K562 (cell line): Measurements from ENCODE around the gene PNMA8A. TPM values are rescaled to one million over a fixed set of nuclear protein-coding genes. Genes with fewer than 3 reads are reported as not detected.
A peak's percentile ranks its signal among the peaks of the same experiment; 100 is the strongest.

Experiments
- CCNT2 ChIP-seq: IDR thresholded peaks from 2 replicates; pipeline ENCODE4 v1.6.1; 2011; ENCODE audit warnings: borderline replicate concordance, low read depth, mild to moderate bottlenecking, moderate library complexity, mixed read lengths, low read length; ENCODE audit not compliant: insufficient read length; ENCODE audit errors: extremely low read depth
- CSDE1 ChIP-seq, 2 experiments: fragments of 450-650 bp; IDR thresholded peaks; 2 replicates each; pipeline ENCODE4 v1.6.1; 2016; ENCODE audit warnings: mild to moderate bottlenecking in 1 of 2
- ELF2 ChIP-seq: fragments of 250-450 bp; sonication (Bioruptor Pico); IDR thresholded peaks from 2 replicates; pipeline ENCODE4 v1.5.0; 2021; ENCODE audit warnings: mild to moderate bottlenecking
- FOXP1 ChIP-seq: sonication (generic); formaldehyde crosslinking; IDR thresholded peaks from 2 replicates; pipeline ENCODE4 v1.8.0; 2022; ENCODE audit warnings: mild to moderate bottlenecking, missing genetic modification reagents
- FOXP4 ChIP-seq: sonication (generic); formaldehyde crosslinking; IDR thresholded peaks from 2 replicates; pipeline ENCODE4 v1.8.0; 2022; ENCODE audit warnings: mild to moderate bottlenecking, missing genetic modification reagents, borderline replicate concordance
- SMAD1 ChIP-seq: fragments of 150-350 bp; IDR thresholded peaks from 2 replicates; pipeline ENCODE4 v1.6.1; 2014; ENCODE audit warnings: low read length, low read depth; ENCODE audit not compliant: partially characterized antibody
- ZMIZ1 ChIP-seq, 2 experiments: fragments of 150-350 bp in 1 of 2; IDR thresholded peaks; 2 replicates each; pipeline ENCODE4 v1.6.1; 2012 to 2016; ENCODE audit warnings: low read depth in 2 of 2, low read length in 2 of 2, mild to moderate bottlenecking in 1 of 2, moderate library complexity in 1 of 2
- polyA plus RNA-seq, 8 experiments: library from polyadenylated mRNA; depleted of rRNA in 4 of 8; stranded (reverse) in 5 of 8; unstranded in 3 of 8; fragments of >200 nt; fragmentation: Nextera tagmentation in 2 of 8; fragmentation: Illumina TruSeq in 1 of 8; extraction: Ambion mirVana in 2 of 8; extraction: Trizol in 1 of 8; gene quantifications; 2 replicates each; pipeline versions ENCODE4 v1.2.1 to v1.2.3, GENCODE V29; 2011 to 2014; ENCODE audit warnings: inconsistent platforms in 1 of 8, missing spikeins in 1 of 8
- total RNA-seq, 7 experiments: library from RNA; depleted of rRNA in 6 of 7; stranded (reverse); fragments of >200 nt in 6 of 7; fragmentation: Illumina TruSeq in 2 of 7; extraction: Trizol in 2 of 7; gene quantifications; 2 replicates each; pipeline versions ENCODE4 v1.2.1 to v1.2.3, GENCODE V29; 2011 to 2021; ENCODE audit warnings: low replicate concordance in 1 of 7

Gene PNMA8A
- total and polyA plus RNA-seq, 9 of the 15 experiments (the other 6 are each of a cell fraction or from before 2014, with no cell fraction given): 6.6 to 23.8 (median 14.9) TPM

GRCh38 chr19:46426506-46427162 lies 44.7 kb downstream of the PNMA8A start (continued):
- TF ChIP-seq ZMIZ1 (IDR thresholded peaks at IDR 0.05; ENCODE audit: low read depth in 2 of 2, low read length in 2 of 2): no peak
- TF ChIP-seq FOXP4 (CRISPR knock-in tag): no peak
- no peak for TF ChIP-seq CCNT2
- TF ChIP-seq FOXP1 (CRISPR knock-in tag): no peak
- no peak for TF ChIP-seq ELF2
- TF ChIP-seq CSDE1 (IDR thresholded peaks at IDR 0.05): peak in 1 of 2 experiments; percentile 57; a peak in 1 of 4 replicates
- TF ChIP-seq SMAD1: no peak
- TF ChIP-seq, all 486 proteins: peak for 8
